Measurements from ENCODE around the gene OR51L1. TPM values are rescaled to one million over a fixed set of nuclear protein-coding genes. Genes with fewer than 3 reads are reported as not detected.
A peak's percentile ranks its signal among the peaks of the same experiment; 100 is the strongest.

Gene OR51L1
- total and polyA plus RNA-seq, 12 donors: not detected

DNA sequence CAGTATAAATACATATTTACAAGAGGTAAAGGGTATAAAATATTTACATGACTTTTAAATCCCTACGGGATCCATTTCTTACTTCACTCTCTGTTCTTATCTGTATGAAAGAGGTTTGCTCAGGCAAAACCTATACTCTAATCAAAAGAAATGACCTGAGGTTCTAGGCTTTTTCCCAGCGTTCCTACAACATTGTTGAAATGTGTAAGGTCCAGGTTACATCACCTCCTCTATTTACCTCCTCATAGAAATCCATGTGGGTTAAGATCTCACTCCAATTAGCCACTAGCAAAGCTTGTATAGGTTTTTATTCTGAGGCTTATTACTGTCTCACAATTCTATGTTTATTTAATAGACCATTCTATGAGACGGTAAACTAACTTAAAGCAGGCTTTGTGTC, 12.0 kb upstream of the OR51L1 start:
- no peak for DNase-seq
- Histone ChIP-seq H3K27ac (no peak overlapping the region), H3K36me3 (replicated peaks in 1 of 2) (no peaks in the 10 kb centered on the region), H3K27me3 (no peaks in the 10 kb centered on the region), H3K9me3 (replicated peaks in 1 of 3) (no peaks in the 10 kb centered on the region), H3K4me1 (replicated peaks in 1 of 2) (no peaks in the 10 kb centered on the region), H3K4me3 (no peak overlapping the region)
- WGBS, 4 donors: 74 to 86% (median 82%) methylated on average over 3 of the region's 3 CpGs
- TF ChIP-seq POLR2A (IDR thresholded peaks at IDR 0.05): no peak
- TF ChIP-seq, protein P1, sequence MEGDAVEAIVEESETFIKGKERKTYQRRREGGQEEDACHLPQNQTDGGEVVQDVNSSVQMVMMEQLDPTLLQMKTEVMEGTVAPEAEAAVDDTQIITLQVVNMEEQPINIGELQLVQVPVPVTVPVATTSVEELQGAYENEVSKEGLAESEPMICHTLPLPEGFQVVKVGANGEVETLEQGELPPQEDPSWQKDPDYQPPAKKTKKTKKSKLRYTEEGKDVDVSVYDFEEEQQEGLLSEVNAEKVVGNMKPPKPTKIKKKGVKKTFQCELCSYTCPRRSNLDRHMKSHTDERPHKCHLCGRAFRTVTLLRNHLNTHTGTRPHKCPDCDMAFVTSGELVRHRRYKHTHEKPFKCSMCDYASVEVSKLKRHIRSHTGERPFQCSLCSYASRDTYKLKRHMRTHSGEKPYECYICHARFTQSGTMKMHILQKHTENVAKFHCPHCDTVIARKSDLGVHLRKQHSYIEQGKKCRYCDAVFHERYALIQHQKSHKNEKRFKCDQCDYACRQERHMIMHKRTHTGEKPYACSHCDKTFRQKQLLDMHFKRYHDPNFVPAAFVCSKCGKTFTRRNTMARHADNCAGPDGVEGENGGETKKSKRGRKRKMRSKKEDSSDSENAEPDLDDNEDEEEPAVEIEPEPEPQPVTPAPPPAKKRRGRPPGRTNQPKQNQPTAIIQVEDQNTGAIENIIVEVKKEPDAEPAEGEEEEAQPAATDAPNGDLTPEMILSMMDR (IDR thresholded peaks at IDR 0.05): no peak
- intact Hi-C loops (cut with DNase I): no loop called here

DNA sequence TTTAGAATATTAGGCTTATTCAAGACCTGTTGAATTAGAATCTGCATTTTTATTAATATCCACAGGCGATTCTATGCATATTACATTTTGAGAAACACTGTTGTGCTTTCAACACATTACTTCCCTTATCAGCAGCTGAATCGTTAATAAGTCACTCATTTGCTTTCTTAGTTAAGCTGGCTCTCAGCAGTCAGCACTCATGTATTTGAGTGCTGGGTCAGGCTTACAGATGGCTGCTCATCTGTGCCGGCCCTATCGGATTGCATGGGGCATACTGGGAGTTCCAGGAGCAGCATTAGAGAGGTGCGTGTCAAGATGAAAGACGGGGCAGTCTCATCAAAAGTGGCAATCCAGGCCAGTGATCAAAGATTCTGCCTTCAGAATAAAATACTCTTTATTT, 10.8 kb upstream of the OR51L1 start:
- H3K36me3 ChIP-seq (replicated peaks in 1 of 2): no peaks in the 10 kb centered on the region
- intact Hi-C loops (cut with DNase I): no loop called here
- 61 to 68% (median 67%) methylated on average over 6 of the region's 6 CpGs for WGBS, 4 donors

DNA sequence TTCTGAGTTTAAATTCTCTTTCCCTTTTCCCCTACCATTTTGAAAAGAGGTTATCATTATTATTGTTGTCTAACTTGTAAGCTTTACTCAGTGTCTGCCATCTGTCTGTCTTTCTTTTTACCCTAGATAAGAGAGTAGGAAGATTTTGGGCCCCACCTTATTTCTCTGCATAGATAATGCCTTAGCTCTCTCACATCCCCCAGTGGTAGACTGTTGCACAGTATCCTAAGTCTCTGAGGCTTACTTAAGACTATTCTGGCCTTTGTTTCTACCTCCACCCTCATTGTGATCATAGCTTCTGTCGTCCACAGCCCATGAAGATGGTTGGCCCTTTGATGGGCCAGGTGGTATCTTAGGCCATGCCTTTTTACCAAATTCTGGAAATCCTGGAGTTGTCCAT, 3.6 kb upstream of the OR51L1 start:
- WGBS, 4 donors: 23 to 60% (median 53%) methylated on average over 1 of the region's 1 CpG
- DNase-seq: no peak
- intact Hi-C loops (cut with DNase I): no loop called here
- Histone ChIP-seq H3K9me3 (replicated peaks in 1 of 3) (no peaks in the 10 kb centered on the region), H3K27me3 (no peaks in the 10 kb centered on the region), H3K36me3 (replicated peaks in 1 of 2) (no peaks in the 10 kb centered on the region), H3K27ac (no peak overlapping the region), H3K4me3 (no peak overlapping the region), H3K4me1 (replicated peaks in 1 of 2) (no peaks in the 10 kb centered on the region)
- TF ChIP-seq, protein P1 (IDR thresholded peaks at IDR 0.05): no peak
- no peak for TF ChIP-seq POLR2A (IDR thresholded peaks at IDR 0.05)

More for the DNA sequence above, 10.8 kb upstream of the OR51L1 start:
- H3K9me3 ChIP-seq (replicated peaks in 1 of 3): no peaks in the 10 kb centered on the region
- H3K4me1 ChIP-seq (replicated peaks in 1 of 2): no peaks in the 10 kb centered on the region
- no peak overlapping the region for H3K27ac ChIP-seq
- no peak for TF ChIP-seq POLR2A (IDR thresholded peaks at IDR 0.05)
- TF ChIP-seq, protein P1 (IDR thresholded peaks at IDR 0.05): no peak
- no peak overlapping the region for H3K4me3 ChIP-seq
- H3K27me3 ChIP-seq: no peaks in the 10 kb centered on the region
- no peak for DNase-seq

DNA sequence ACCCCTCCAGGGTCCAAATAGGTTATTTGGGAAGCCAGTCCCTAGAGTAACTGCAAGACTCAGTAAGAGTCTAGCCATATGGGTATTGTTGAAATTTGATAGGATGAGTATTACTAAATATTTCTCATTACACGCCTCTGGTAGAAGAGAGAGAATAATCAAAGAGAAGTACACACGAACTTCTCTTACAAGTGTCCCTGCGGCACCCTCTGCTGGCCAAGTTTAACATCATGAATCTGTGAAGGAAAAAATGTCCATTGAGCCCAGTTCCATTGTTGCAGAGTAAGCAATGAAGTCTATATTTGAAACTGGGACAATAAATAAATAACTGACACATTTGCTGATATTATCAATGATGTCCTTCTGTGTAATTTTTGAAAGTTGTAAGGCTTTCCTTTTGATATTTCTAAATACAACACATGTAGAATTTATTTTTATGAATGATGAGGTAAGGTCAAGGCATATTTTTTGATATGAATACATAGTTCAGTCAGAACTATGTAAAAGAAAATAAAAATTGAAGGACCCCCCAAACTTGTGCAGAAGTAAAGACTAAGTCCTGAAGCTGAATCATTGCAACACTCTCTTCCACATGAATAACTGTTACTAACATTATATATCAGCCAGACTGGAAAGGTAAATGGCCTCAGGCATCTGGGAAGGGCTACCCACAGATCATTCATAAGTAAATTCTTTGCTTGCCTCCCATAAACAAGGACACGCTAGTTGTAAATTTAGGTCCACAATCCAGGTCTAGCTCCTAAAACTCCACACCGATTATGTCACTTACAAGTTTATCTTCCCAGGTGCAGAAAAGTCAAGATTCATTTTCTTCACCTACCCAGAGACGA, 10.0 kb downstream of the OR51L1 start:
- no peaks in the 10 kb centered on the region for H3K9me3 ChIP-seq (replicated peaks in 1 of 3)
- WGBS, 4 donors: 28 to 35% (median 32%) methylated on average over 6 of the region's 6 CpGs
- H3K4me1 ChIP-seq (replicated peaks in 1 of 2): no peaks in the 10 kb centered on the region
- no peaks in the 10 kb centered on the region for H3K36me3 ChIP-seq (replicated peaks in 1 of 2)
- H3K4me3 ChIP-seq: no peak overlapping the region
- TF ChIP-seq, protein P1 (IDR thresholded peaks at IDR 0.05): peak; percentile 36 to 56 (median 48)
- TF ChIP-seq POLR2A (IDR thresholded peaks at IDR 0.05): no peak
- H3K27ac ChIP-seq: no peak overlapping the region
- intact Hi-C loops (cut with DNase I): loop anchor here in 1 of 2 donors (5.0 to 10.0 kb wide), 2 partner anchors 367 to 820 kb away; partner anchors contain the start of gene OR51D1
- H3K27me3 ChIP-seq: no peaks in the 10 kb centered on the region
- DNase-seq: peak; percentile 34 to 75 (median 60)

Data from adrenal gland (tissue), 12 donors.